DND-41 (cell line): Measurements from ENCODE around the gene RNF182.
"Not testable (repeated sequence)": the region's sequence is repeated elsewhere in the genome, so short reads cannot be mapped to it uniquely, and the experiment has no call there.

ENCODE experiments used
- ATAC-seq: fragments of 200-7000 bp; cut with Tn5 transposase; 3 replicates; pipeline ENCODE4 v1.9.1; 2021; ENCODE audit warnings: low read depth; ENCODE audit not compliant: insufficient read depth
- DNase-seq: peaks from one replicate; pipeline ENCODE4 v3.0.0-alpha.2; 2020
- H2AFZ ChIP-seq: 2 replicates; pipeline ENCODE4 v1.6.0; 2012; ENCODE audit warnings: low read depth, low read length
- H3K27ac ChIP-seq: 2 replicates; pipeline ENCODE4 v1.5.1; 2012; ENCODE audit warnings: low read length, inconsistent platforms
- H3K27me3 ChIP-seq: fragments of 200-600 bp; sonication (generic); 2 replicates; pipeline ENCODE4 v1.6.0; 2012; ENCODE audit warnings: low read length, mild to moderate bottlenecking, inconsistent platforms; ENCODE audit not compliant: insufficient read depth, poor library complexity
- H3K36me3 ChIP-seq: 2 replicates; pipeline ENCODE4 v1.5.1; 2012; ENCODE audit warnings: low read length, inconsistent platforms; ENCODE audit not compliant: insufficient read depth
- H3K4me1 ChIP-seq: 2 replicates; pipeline ENCODE4 v1.5.1; 2012; ENCODE audit warnings: mild to moderate bottlenecking, low read length; ENCODE audit not compliant: insufficient read depth
- H3K4me2 ChIP-seq: 2 replicates; pipeline ENCODE4 v1.6.0; 2012; ENCODE audit warnings: mild to moderate bottlenecking, moderate library complexity, low read length, inconsistent platforms; ENCODE audit not compliant: insufficient read depth
- H3K4me3 ChIP-seq, 2 experiments: fragments of 200-600 bp in 1 of 2; shearing (Covaris generic) in 1 of 2; 2 replicates each; pipeline ENCODE4 v1.5.1; 2012 to 2016; ENCODE audit warnings: inconsistent platforms in 2 of 2, low read length in 2 of 2, mild to moderate bottlenecking in 2 of 2, low read depth in 1 of 2, moderate library complexity in 1 of 2
- H3K79me2 ChIP-seq: 2 replicates; pipeline ENCODE4 v1.6.0; 2012; ENCODE audit warnings: low read length, inconsistent platforms; ENCODE audit not compliant: insufficient read depth
- H3K9ac ChIP-seq: 2 replicates; pipeline ENCODE4 v1.6.0; 2012; ENCODE audit warnings: low read depth, mild to moderate bottlenecking, inconsistent platforms, low read length, moderate library complexity
- H3K9me3 ChIP-seq: 2 replicates; pipeline ENCODE4 v1.5.1; 2012; ENCODE audit warnings: low read length, moderate library complexity, mild to moderate bottlenecking, inconsistent platforms; ENCODE audit not compliant: insufficient read depth, severe bottlenecking
- H4K20me1 ChIP-seq: 2 replicates; pipeline ENCODE4 v1.6.0; 2012; ENCODE audit warnings: low read length; ENCODE audit not compliant: insufficient read depth
- CTCF ChIP-seq: IDR thresholded peaks from 2 replicates; pipeline ENCODE4 v1.5.1; 2012; ENCODE audit warnings: borderline replicate concordance, low read length, moderate library complexity, mild to moderate bottlenecking; ENCODE audit not compliant: poor library complexity, severe bottlenecking; ENCODE audit errors: extremely low read depth
- EZH2 ChIP-seq: IDR thresholded peaks from 3 replicates; pipeline ENCODE4 v1.6.1; 2012; ENCODE audit warnings: borderline replicate concordance, low read depth, mild to moderate bottlenecking, moderate library complexity, low read length, inconsistent platforms; ENCODE audit not compliant: severe bottlenecking

RNF182 gene

GRCh38 chr6:13965582-13966127 is 40.9 kb downstream of the RNF182 start:
- H3K9ac ChIP-seq, result no peak overlapping the region
- no peak overlapping the region for H3K4me2 ChIP-seq
- no peaks in the 10 kb centered on the region for H4K20me1 ChIP-seq
- ATAC-seq, result no peak
- TF ChIP-seq EZH2 (no peak), CTCF (no peak)
- H3K36me3 ChIP-seq, result no peaks in the 10 kb centered on the region
- H3K4me3 ChIP-seq, result no peak overlapping the region
- no peak overlapping the region for H2AFZ ChIP-seq
- peaks cover 2% of the 10 kb centered on the region for H3K27me3 ChIP-seq
- H3K4me1 ChIP-seq, result no peaks in the 10 kb centered on the region
- no peak overlapping the region for H3K27ac ChIP-seq
- no peaks in the 10 kb centered on the region for H3K79me2 ChIP-seq
- H3K9me3 ChIP-seq, result no peaks in the 10 kb centered on the region
- no peak for DNase-seq

GRCh38 chr6:13971303-13971702 is 46.6 kb downstream of the RNF182 start:
- H3K36me3 ChIP-seq, result no peaks in the 10 kb centered on the region
- H4K20me1 ChIP-seq, result no peaks in the 10 kb centered on the region
- no peak overlapping the region for H3K27ac ChIP-seq
- H3K4me3 ChIP-seq, result no peak overlapping the region
- H3K4me2 ChIP-seq, result no peak overlapping the region
- H3K27me3 ChIP-seq, result no peaks in the 10 kb centered on the region
- no peak for TF ChIP-seq CTCF
- no peak for TF ChIP-seq EZH2
- H3K79me2 ChIP-seq, result no peaks in the 10 kb centered on the region
- peaks cover 14% of the 10 kb centered on the region for H3K9me3 ChIP-seq
- DNase-seq (no peak), ATAC-seq (no peak)
- H3K9ac ChIP-seq, result no peak overlapping the region
- no peak overlapping the region for H2AFZ ChIP-seq
- H3K4me1 ChIP-seq, result no peaks in the 10 kb centered on the region

GRCh38 chr6:13972602-13973001 is 47.9 kb downstream of the RNF182 start:
- ATAC-seq, H2AFZ ChIP-seq, H3K27me3 ChIP-seq, H3K27ac ChIP-seq, H3K36me3 ChIP-seq, H3K4me3 ChIP-seq, H3K9ac ChIP-seq, H4K20me1 ChIP-seq, H3K4me2 ChIP-seq, H3K79me2 ChIP-seq, H3K4me1 ChIP-seq: not testable (repeated sequence)
- peak; percentile 8 for DNase-seq
- H3K9me3 ChIP-seq, result peaks cover 14% of the 10 kb centered on the region

GRCh38 chr6:13973422-13973821 is 48.7 kb downstream of the RNF182 start:
- H3K4me2 ChIP-seq, H4K20me1 ChIP-seq, H3K9ac ChIP-seq, H3K27ac ChIP-seq, H3K4me1 ChIP-seq, H3K4me3 ChIP-seq, H3K36me3 ChIP-seq, DNase-seq, H3K79me2 ChIP-seq, H2AFZ ChIP-seq, ATAC-seq, H3K27me3 ChIP-seq: not testable (repeated sequence)
- H3K9me3 ChIP-seq, result peaks cover 14% of the 10 kb centered on the region
